Measurements from ENCODE around the gene CLCN4.

CLCN4 gene

GRCh38 chrX:10175319-10175871 lies 18.6 kb downstream of the CLCN4 start:
- Histone ChIP-seq H3K4me1 (peaks cover 0 to 12% (median 5%) of the 10 kb centered on the region in 4 donors), H3K27me3 (no peaks in the 10 kb centered on the region), H3K27ac (peak overlapping the region in 1 of 2 donors; percentile 15), H3K9me3 (no peaks in the 10 kb centered on the region), H3K36me3 (no peaks in the 10 kb centered on the region), H3K4me3 (no peak overlapping the region)
- DNase-seq: no peak
- TF ChIP-seq CTCF (IDR thresholded peaks at IDR 0.05): no peak
- intact Hi-C loops (cut with DNase I; ENCODE audit: low total_unique reads): no loop called here

GRCh38 chrX:10176121-10177003 lies 19.6 kb downstream of the CLCN4 start:
- intact Hi-C loops (cut with DNase I; ENCODE audit: low total_unique reads): no loop called here
- no peak for TF ChIP-seq CTCF (IDR thresholded peaks at IDR 0.05)
- Histone ChIP-seq H3K27ac (no peak overlapping the region), H3K4me3 (no peak overlapping the region), H3K36me3 (no peaks in the 10 kb centered on the region), H3K27me3 (no peaks in the 10 kb centered on the region), H3K4me1 (peaks cover 0 to 12% (median 5%) of the 10 kb centered on the region in 4 donors), H3K9me3 (no peaks in the 10 kb centered on the region)
- DNase-seq: no peak

- no peaks in the 10 kb centered on the region for H3K36me3 ChIP-seq
- intact Hi-C loops (cut with DNase I; ENCODE audit: low total_unique reads): no loop called here
- DNase-seq: no peak
- no peak overlapping the region for H3K4me3 ChIP-seq
- no peak overlapping the region for H3K27ac ChIP-seq
- H3K4me1 ChIP-seq: peaks cover 0 to 12% (median 5%) of the 10 kb centered on the region in 4 donors
- no peaks in the 10 kb centered on the region for H3K9me3 ChIP-seq
- no peaks in the 10 kb centered on the region for H3K27me3 ChIP-seq
- TF ChIP-seq CTCF (IDR thresholded peaks at IDR 0.05): no peak
These were observed 20.2 kb downstream of the CLCN4 start for GRCh38 chrX:10177004-10177396.

GRCh38 chrX:10177601-10178000 lies 20.8 kb downstream of the CLCN4 start:
- TF ChIP-seq CTCF (IDR thresholded peaks at IDR 0.05): no peak
- Histone ChIP-seq H3K27me3 (no peaks in the 10 kb centered on the region), H3K36me3 (no peaks in the 10 kb centered on the region), H3K4me3 (no peak overlapping the region), H3K27ac (no peak overlapping the region), H3K9me3 (no peaks in the 10 kb centered on the region), H3K4me1 (peaks cover 0 to 12% (median 5%) of the 10 kb centered on the region in 4 donors)
- intact Hi-C loops (cut with DNase I; ENCODE audit: low total_unique reads): no loop called here
- no peak for DNase-seq

GRCh38 chrX:10178866-10179463 lies 22.2 kb downstream of the CLCN4 start:
- no peaks in the 10 kb centered on the region for H3K9me3 ChIP-seq
- no peak for TF ChIP-seq CTCF (IDR thresholded peaks at IDR 0.05)
- no peak for DNase-seq
- no peaks in the 10 kb centered on the region for H3K36me3 ChIP-seq
- H3K27ac ChIP-seq: no peak overlapping the region
- no peak overlapping the region for H3K4me3 ChIP-seq
- H3K4me1 ChIP-seq: peaks cover 0 to 9% (median 2%) of the 10 kb centered on the region in 4 donors
- intact Hi-C loops (cut with DNase I; ENCODE audit: low total_unique reads): no loop called here
- no peaks in the 10 kb centered on the region for H3K27me3 ChIP-seq
